Cerebellar cortex (tissue), 1 donor: ENCODE results near the gene UMAD1.

Experiments
- DNase-seq: peaks from one replicate; pipeline ENCODE4 v3.0.0-alpha.2; 2015; ENCODE audit warnings: low spot score

UMAD1 gene

GRCh38 chr7:7830122-7830878, 189.7 kb downstream of the UMAD1 start:
- peak; percentile 50 for DNase-seq

GRCh38 chr7:7832518-7832917, 192.0 kb downstream of the UMAD1 start:
- DNase-seq: no peak

DNA sequence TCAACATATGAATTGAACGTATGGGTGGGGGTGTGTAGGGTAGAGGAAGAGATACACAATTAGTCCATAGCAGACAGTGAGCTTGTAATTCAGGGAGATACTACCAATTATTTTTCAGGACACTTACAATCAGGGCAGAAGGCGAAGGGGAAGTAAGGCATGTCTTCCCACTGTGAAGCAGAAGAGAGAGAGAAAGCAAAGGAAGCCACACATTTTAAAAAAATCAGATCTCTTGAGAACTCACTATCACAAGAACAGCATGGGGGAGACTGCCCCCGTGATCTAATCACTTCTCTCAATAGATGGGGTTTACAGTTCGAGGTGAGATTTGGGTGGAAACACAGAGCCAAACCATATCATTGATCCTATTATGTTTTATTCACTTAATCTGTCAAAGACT, 194.2 kb downstream of the UMAD1 start:
- DNase-seq: no peak

DNA sequence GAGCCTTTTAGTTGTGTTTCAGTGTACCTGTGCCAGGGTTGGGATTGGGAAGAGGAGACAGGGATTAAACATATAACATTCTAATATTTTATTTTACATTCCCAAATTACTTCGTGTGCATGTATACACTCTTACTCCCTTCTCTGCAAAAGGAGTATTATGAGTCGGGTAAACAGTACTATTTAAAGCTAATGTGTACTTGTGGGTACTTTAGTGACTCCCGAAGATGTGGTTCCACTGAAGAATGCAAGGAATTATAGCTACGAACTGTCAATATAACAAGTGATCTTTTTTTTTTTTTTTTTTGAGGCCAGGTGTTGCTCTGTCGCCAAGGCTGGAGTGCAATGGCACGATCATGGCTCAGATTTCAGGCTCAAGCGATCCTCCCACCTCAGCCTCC, 200.5 kb downstream of the UMAD1 start:
- no peak for DNase-seq

GRCh38 chr7:7843240-7843639, 202.7 kb downstream of the UMAD1 start:
- no peak for DNase-seq

- DNase-seq: no peak
These were observed 203.4 kb downstream of the UMAD1 start for GRCh38 chr7:7843972-7844371.

DNA sequence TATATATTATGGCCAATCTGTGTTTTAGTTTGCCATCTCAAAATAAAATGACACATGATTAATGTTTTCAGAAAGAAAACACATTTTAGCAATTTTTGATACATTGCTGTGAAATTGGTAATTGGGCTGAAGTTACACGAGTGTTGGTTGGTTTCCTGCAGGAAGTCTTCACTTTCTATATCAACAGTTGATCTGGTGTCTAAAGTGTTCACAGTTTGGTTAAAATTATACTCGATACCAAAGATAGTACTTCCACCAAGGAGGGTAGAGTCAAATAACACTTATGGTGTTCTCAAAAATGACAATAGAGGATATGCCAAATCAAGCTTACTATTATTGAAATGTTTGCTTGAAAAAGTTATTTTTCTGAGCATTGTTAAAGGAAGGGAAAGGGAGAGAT, 207.7 kb downstream of the UMAD1 start:
- no peak for DNase-seq

- no peak for DNase-seq
These were observed 208.3 kb downstream of the UMAD1 start for GRCh38 chr7:7848892-7849291.

- no peak for DNase-seq
These were observed 209.6 kb downstream of the UMAD1 start for GRCh38 chr7:7850150-7850549.

DNA sequence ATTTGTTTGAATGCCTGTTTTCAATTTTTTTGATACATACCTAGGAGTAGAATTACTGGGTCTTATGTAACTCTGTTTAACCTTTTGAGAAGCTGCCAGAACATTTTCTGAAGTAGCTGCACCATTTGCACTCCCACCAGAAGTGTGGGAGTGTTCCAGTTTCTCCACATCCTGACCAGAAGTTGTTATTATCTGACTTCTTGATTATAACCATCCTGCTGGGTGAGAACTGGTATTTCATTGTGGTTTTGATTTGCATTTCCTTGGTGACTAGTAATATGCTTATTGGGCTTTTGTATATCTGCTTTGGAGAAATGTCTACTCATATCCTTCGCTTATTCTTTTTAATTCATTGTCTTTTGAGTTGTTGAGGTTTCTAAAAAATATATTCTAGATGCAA, 210.8 kb downstream of the UMAD1 start:
- no peak for DNase-seq

- DNase-seq: no peak
These were observed 211.4 kb downstream of the UMAD1 start for GRCh38 chr7:7851991-7852390.

DNA sequence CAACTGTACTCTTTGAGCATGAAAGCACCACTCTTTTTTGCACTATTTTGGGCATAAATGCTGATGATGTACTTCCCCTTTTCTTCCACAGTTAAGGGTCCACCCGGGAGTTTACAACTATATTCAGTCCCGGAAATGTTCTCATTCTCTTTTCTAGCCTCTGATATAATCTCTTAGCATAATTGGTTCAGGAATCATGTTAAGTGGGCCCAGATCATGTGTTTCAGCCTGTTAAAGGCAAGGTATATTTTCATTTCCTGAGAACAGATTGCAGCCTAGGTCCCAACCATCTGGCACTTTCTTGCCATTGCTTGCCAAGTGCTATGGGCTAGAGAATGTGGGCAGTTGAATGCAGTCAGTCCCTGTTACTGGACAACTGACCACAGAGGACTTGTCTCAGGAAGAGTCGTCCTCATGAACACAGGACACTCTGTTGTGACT, 216.6 kb downstream of the UMAD1 start:
- peak; percentile 83 for DNase-seq

GRCh38 chr7:7858559-7858958, 218.0 kb downstream of the UMAD1 start:
- DNase-seq: no peak

GRCh38 chr7:7859411-7859810, 218.9 kb downstream of the UMAD1 start:
- DNase-seq: no peak

- no peak for DNase-seq
These were observed 220.7 kb downstream of the UMAD1 start for GRCh38 chr7:7861211-7861633.

DNA sequence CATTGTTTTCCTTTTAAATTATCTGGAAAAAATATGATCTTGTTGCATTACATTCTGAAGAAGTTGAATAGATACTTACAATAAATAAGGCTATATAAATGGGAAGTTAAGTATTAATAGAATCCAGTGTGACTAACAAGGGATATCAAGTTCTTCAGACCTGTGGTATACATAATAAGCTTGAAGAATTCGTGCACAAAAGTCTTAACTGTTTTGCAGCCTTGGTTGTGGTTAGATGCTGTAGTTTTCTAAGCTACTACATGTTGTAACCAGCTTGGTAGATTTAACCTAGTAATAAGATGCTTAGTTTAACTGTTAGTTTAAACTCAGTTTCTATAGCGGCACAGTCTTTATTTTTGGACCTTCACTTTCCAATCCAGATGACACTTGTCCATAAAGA, 221.8 kb downstream of the UMAD1 start:
- DNase-seq: no peak

- no peak for DNase-seq
These were observed 227.5 kb downstream of the UMAD1 start for GRCh38 chr7:7867846-7868571.

GRCh38 chr7:7868572-7868899, 228.0 kb downstream of the UMAD1 start:
- no peak for DNase-seq

DNA sequence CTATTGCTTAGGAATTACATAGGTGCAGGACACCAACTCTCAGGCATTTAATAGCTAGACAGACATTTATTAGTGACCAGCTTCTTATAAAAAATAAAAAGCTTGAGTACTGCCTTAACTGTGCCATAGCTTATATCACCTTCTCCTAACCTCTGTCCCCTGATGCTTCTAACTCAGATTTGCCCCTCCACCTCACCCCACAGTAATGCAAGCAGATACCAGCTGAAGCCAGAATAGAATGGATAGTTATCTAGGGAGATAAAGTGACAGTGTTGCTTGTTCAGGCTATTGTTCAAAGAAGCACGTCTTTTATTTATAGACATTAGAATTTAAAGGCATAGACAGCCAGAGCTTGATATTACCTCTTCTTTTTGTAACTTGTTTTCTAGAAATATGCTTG, 228.5 kb downstream of the UMAD1 start:
- no peak for DNase-seq

DNA sequence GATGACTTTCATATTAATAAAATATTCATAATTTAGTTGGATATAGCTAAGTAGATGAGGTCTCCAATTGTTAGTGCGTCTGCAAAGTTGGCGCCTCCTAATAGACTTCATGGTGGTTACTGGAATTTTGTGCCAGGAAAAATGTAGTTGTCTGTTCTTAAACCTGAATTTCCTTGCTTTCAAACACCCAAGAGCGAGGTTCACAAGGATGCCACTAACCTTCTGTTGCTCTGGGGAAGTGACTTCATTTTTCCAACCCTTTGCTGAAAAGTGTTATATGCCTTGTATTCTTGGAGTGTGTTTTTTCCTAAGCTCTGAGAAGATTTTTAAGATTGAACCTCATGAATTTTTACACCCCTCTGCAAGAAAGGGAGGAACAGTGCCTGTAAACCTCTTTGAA, 229.1 kb downstream of the UMAD1 start:
- DNase-seq: no peak

DNA sequence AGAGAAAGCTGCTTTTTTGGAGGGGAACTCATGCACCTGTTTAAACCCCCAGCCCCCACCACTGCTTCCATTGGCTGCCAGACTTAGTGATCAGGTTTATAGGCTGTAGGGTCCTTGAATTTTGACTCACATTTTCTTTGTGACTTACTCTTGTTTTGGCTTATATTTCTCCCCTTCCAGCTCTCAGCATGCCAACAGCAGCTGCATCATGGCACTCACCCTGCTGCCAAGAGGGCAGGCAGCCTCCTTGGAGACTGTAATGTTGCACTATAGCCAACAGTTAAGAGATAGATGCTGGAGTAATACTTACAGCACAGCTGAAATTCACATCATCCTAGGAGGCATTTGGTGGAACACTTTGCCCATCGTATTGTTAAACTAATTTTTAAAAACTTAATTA, 230.0 kb downstream of the UMAD1 start:
- DNase-seq: no peak

- DNase-seq: no peak
These were observed 235.9 kb downstream of the UMAD1 start for GRCh38 chr7:7876419-7876818.

DNA sequence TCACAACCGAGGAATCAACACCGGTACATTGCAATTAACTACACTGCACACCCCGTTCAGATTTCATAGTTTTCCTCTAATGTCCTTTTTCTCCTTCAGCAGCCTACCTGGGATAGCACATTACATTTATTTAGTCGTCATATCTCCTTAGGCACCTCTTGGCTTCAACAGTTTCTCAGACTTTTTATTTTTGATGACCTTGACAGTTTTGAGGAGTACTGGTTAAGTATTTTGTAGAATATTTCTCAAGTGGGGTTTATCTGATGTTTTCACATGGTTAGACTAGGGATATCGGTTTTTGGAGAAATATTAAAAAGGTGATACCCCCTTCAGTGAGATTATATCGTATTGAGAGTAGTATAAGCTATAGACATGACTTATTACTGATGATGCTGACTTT, 241.0 kb downstream of the UMAD1 start:
- DNase-seq: no peak

- no peak for DNase-seq
These were observed 242.3 kb downstream of the UMAD1 start for GRCh38 chr7:7882888-7883287.
